Muscle layer of colon (tissue), 2 donors: Measurements from ENCODE around the gene ALCAM.

ENCODE experiments used
- H3K27ac ChIP-seq: one replicate; pipeline ENCODE4 v1.7.0; 2013; ENCODE audit warnings: low read depth, mild to moderate bottlenecking, low read length, moderate library complexity
- H3K27me3 ChIP-seq, 2 donors: one replicate each; pipeline ENCODE4 v1.7.0; 2013; ENCODE audit warnings: low read length in 2 of 2, mild to moderate bottlenecking in 2 of 2; ENCODE audit not compliant: insufficient read depth in 2 of 2, control insufficient read depth in 1 of 2
- H3K36me3 ChIP-seq: one replicate; pipeline ENCODE4 v1.7.0; 2013; ENCODE audit warnings: mild to moderate bottlenecking, low read length; ENCODE audit not compliant: insufficient read depth
- H3K4me1 ChIP-seq: one replicate; pipeline ENCODE4 v1.7.0; 2013; ENCODE audit warnings: mild to moderate bottlenecking, low read length; ENCODE audit not compliant: insufficient read depth
- H3K4me3 ChIP-seq, 2 donors: one replicate each; pipeline ENCODE4 v1.7.0; 2013; ENCODE audit warnings: low read length in 2 of 2, low read depth in 1 of 2, mild to moderate bottlenecking in 1 of 2, moderate library complexity in 1 of 2
- H3K9ac ChIP-seq: one replicate; pipeline ENCODE4 v1.7.0; 2013; ENCODE audit warnings: low read length
- H3K9me3 ChIP-seq: one replicate; pipeline ENCODE4 v1.7.0; 2013; ENCODE audit warnings: mild to moderate bottlenecking, low read length
- donor health status: abdominal sarcoma.
- donor health status: Adenocarcinoma of cecum.

Gene ALCAM

DNA sequence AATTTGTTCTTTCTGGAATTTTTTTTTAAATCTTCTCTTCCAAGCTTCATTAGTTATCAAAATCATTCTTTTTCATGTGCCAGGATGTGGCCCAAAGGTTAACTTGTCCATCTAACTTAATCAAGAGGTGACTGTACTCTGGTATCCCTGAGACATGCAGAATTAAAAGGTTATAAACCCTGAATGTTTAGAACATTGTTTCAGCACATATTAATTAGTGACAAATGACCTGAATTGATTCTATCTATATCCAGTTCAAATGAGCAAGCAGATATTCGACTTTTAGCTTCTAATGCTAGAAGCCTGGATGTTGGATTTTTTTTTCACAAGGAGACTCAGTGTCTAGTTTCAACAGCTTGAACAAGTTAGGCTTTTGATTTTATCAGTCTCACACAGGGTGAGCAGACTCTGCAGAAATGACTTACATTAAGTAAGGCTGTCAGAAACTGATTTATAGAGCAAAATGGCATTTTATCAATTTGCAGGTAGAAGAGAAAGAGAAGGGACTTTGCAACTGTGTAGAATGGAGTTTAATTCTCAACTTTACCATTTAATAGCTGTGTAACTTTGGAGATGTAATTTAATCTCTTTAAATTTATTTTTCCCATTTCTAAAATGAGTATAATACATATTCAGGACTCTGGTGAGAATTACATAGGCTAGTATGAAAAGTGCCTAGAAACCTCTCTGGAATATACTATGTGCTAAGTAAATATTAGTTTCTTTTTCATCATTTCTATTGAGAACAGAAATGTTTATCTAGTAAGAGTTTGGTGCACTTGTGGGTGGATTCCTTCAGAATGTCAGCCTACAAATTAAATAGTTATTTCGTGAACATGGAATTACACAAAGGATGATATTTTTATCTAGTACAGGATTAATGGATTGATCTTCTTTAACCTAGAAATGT is 100.0 kb downstream of the ALCAM start:
- H3K27ac ChIP-seq: no peak overlapping the region
- H3K4me1 ChIP-seq: no peaks in the 10 kb centered on the region
- H3K9me3 ChIP-seq: no peaks in the 10 kb centered on the region
- no peaks in the 10 kb centered on the region for H3K27me3 ChIP-seq
- H3K36me3 ChIP-seq: no peaks in the 10 kb centered on the region
- no peak overlapping the region for H3K9ac ChIP-seq
- no peak overlapping the region for H3K4me3 ChIP-seq

- H3K9ac ChIP-seq: no peak overlapping the region
- no peaks in the 10 kb centered on the region for H3K27me3 ChIP-seq
- no peak overlapping the region for H3K27ac ChIP-seq
- no peaks in the 10 kb centered on the region for H3K36me3 ChIP-seq
- H3K4me3 ChIP-seq: no peak overlapping the region
- H3K4me1 ChIP-seq: no peaks in the 10 kb centered on the region
- H3K9me3 ChIP-seq: no peaks in the 10 kb centered on the region
Measured at GRCh38 chr3:105470851-105471250, 104.1 kb downstream of the ALCAM start.

- no peak overlapping the region for H3K9ac ChIP-seq
- no peak overlapping the region for H3K4me3 ChIP-seq
- H3K9me3 ChIP-seq: no peaks in the 10 kb centered on the region
- H3K27ac ChIP-seq: no peak overlapping the region
- no peaks in the 10 kb centered on the region for H3K27me3 ChIP-seq
- no peaks in the 10 kb centered on the region for H3K4me1 ChIP-seq
- H3K36me3 ChIP-seq: no peaks in the 10 kb centered on the region
Measured at GRCh38 chr3:105473521-105474223, 107.0 kb downstream of the ALCAM start.

DNA sequence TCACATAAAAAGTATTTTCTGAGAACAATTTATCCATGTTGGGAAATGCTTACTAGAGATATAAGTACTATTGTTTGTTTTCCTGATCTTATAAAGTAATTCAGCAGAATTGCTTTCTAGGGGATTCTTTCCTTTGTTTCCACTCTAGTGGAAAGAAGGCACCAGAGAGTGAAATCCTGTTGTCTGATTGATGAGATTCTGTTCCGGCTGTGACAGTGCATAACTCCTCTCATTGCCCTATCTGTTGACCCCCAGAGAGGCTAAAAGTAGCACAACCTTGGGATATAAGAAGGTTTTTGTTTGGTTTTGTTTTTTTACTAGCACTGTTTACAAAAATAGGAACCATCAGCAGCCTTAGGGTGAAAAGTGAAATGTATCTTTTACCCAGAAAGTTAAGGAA is 114.1 kb downstream of the ALCAM start:
- Histone ChIP-seq H3K4me3 (no peak overlapping the region), H3K36me3 (no peaks in the 10 kb centered on the region), H3K9ac (no peak overlapping the region), H3K4me1 (no peaks in the 10 kb centered on the region), H3K9me3 (no peaks in the 10 kb centered on the region), H3K27ac (no peak overlapping the region), H3K27me3 (no peaks in the 10 kb centered on the region)

DNA sequence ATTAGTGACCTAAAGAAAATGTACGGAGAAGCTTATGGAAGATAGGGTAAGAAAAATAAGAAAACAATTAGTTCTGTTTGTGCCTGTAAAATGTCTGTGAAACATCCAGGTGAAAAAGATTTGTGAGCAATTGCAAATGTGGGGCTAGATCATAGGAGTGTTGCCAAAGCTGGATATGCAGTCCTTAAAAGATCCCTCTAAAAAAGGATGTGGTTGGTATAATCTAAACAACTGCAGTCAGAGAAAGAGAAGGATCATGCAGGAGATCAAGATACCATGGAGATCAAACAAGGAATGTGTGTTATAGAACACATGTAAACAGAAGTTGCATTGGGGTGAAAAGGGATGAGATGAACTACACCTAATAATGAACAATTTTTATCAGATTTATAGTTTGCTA is 116.8 kb downstream of the ALCAM start:
- H3K27ac ChIP-seq: no peak overlapping the region
- no peaks in the 10 kb centered on the region for H3K4me1 ChIP-seq
- H3K36me3 ChIP-seq: no peaks in the 10 kb centered on the region

DNA sequence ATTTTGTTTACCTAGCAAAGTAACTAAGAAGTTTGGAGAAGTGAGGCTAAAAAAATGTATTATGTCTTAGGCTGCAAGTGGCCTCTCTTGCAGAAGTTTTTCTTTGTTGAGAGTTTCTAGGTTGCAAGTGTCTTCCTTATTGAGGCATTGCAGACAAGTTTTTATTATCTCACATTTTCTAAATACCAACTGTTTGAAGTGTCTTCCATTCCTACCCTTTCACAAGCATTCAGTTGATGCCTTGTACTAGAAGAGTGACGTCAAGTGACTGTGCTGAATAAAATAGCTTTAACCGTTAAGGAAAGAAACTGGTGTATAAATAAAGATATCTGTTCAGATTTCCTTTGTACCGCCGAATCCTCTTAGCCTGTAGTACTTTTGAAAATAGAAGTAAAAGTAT is 123.3 kb downstream of the ALCAM start:
- no peaks in the 10 kb centered on the region for H3K4me1 ChIP-seq
- H3K9me3 ChIP-seq: no peaks in the 10 kb centered on the region
- H3K9ac ChIP-seq: no peak overlapping the region
- no peak overlapping the region for H3K4me3 ChIP-seq
- H3K27ac ChIP-seq: no peak overlapping the region
- H3K36me3 ChIP-seq: no peaks in the 10 kb centered on the region
- no peaks in the 10 kb centered on the region for H3K27me3 ChIP-seq

More for the DNA sequence above, 116.8 kb downstream of the ALCAM start:
- Histone ChIP-seq H3K27me3 (no peaks in the 10 kb centered on the region), H3K4me3 (no peak overlapping the region), H3K9me3 (no peaks in the 10 kb centered on the region), H3K9ac (no peak overlapping the region)

DNA sequence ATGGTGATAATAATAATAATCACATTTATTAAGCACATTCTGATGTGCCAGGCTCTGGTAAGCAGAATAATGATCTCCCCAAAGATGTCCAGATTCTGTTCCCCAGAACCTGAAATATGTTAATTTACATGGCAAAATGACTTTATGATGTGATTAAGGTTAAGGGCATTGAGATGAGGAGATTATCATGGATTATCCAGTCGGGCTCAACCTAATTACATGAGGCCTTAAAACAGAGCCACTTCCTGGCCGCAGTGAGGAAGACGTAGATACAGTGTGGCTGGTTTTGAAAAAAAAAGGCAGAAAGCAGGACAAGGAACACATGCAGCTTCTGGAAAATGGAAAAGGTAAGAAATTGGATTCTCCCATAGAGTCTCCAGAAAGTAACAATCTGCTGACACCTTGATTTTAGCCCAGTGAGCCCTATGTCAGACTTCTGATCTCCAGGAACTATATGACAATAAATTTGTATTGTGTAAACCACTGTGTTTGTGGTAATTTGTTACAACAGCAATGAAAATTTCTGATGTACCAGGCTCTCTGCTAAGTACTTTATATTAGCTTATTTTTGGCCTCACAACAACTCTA is 126.7 kb downstream of the ALCAM start:
- H3K9me3 ChIP-seq: no peaks in the 10 kb centered on the region
- H3K27ac ChIP-seq: no peak overlapping the region
- H3K27me3 ChIP-seq: no peaks in the 10 kb centered on the region
- no peaks in the 10 kb centered on the region for H3K36me3 ChIP-seq
- no peaks in the 10 kb centered on the region for H3K4me1 ChIP-seq
- H3K4me3 ChIP-seq: no peak overlapping the region
- no peak overlapping the region for H3K9ac ChIP-seq

- Histone ChIP-seq H3K36me3 (no peaks in the 10 kb centered on the region), H3K9ac (no peak overlapping the region), H3K4me1 (no peaks in the 10 kb centered on the region), H3K9me3 (no peaks in the 10 kb centered on the region), H3K27ac (no peak overlapping the region), H3K4me3 (no peak overlapping the region), H3K27me3 (no peaks in the 10 kb centered on the region)
Measured at GRCh38 chr3:105495021-105495420, 128.3 kb downstream of the ALCAM start.

DNA sequence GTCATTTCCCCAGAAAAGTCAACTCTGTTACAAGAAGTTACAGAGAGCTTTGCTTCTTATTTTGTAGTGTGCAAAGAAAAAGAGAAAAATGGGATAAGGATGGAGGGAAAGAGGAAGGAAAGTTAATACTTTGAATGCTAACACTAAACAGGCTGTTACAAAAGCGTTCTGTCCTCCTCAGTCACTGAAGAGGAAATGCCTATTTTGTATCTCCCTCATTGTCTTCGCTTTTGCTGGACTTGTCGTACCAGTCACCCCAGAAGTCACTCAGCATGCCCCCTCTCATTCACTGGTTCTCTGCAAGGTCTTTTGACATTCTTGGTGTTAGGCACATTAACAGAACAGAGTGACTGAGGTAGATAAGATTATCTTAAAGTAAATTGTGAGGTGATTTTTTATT is 129.6 kb downstream of the ALCAM start:
- H3K27me3 ChIP-seq: no peaks in the 10 kb centered on the region
- no peaks in the 10 kb centered on the region for H3K36me3 ChIP-seq
- no peak overlapping the region for H3K4me3 ChIP-seq
- H3K4me1 ChIP-seq: no peaks in the 10 kb centered on the region
- H3K9ac ChIP-seq: no peak overlapping the region
- no peak overlapping the region for H3K27ac ChIP-seq
- no peaks in the 10 kb centered on the region for H3K9me3 ChIP-seq

DNA sequence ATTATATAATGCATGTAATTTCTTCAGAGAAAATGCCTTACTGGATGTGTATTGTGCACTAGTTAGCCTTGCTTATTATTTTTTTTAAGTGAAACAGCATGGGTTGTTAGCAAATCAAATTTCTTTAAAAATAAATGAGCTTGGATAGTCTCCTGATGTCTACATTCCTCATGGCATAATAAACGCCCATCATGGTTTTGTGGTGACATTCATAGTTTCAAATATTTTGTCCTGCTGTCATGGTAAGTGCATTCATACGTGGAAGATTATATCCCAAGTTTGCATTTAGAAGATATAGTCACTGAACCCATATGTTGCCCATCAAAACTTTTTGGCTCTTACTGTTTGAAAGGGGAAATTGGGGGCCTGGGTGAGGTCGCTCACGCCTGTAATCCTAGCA is 130.7 kb downstream of the ALCAM start:
- H3K27ac ChIP-seq: no peak overlapping the region
- H3K4me3 ChIP-seq: no peak overlapping the region
- no peaks in the 10 kb centered on the region for H3K9me3 ChIP-seq
- H3K27me3 ChIP-seq: no peaks in the 10 kb centered on the region
- no peak overlapping the region for H3K9ac ChIP-seq
- no peaks in the 10 kb centered on the region for H3K36me3 ChIP-seq
- H3K4me1 ChIP-seq: no peaks in the 10 kb centered on the region

GRCh38 chr3:105499961-105500360 is 133.3 kb downstream of the ALCAM start:
- Histone ChIP-seq H3K27ac (no peak overlapping the region), H3K27me3 (no peaks in the 10 kb centered on the region), H3K4me1 (no peaks in the 10 kb centered on the region), H3K9me3 (no peaks in the 10 kb centered on the region), H3K9ac (no peak overlapping the region), H3K4me3 (no peak overlapping the region), H3K36me3 (no peaks in the 10 kb centered on the region)
